ENCODE measurements around the gene CEACAM8. TPM values are rescaled to one million over a fixed set of nuclear protein-coding genes. Genes with fewer than 3 reads are reported as not detected.

CEACAM8 gene
- total RNA-seq, 1 experiment from 2014 or later, result not detected

- H4K20me1 ChIP-seq (ENCODE audit: insufficient read depth), result no peaks in the 10 kb centered on the region
- peaks cover 0 to 4% of the 10 kb centered on the region in 2 experiments; a peak in 2 of 4 replicates for H3K9me3 ChIP-seq (ENCODE audit: control insufficient read depth in 1 of 2, insufficient read depth in 1 of 2, low read depth in 1 of 2, low read length in 2 of 2)
- H3K4me3 ChIP-seq (replicated peaks in 1 of 2; ENCODE audit: low read depth in 1 of 2, low read length in 2 of 2), result no peak overlapping the region
- CTCF ChIA-PET, result no interaction called here
- RAD21 ChIA-PET (ENCODE audit: low non-redundant PET in 1 of 2, low total read pairs in 2 of 2, uncharacterized antibody in 2 of 2, unreplicated experiment in 2 of 2), result no interaction called here
- H3K9ac ChIP-seq (ENCODE audit: low read length), result no peak overlapping the region
- intact Hi-C loops (cut with micrococcal nuclease), result no loop called here
- ATAC-seq (no peak), DNase-seq (ENCODE audit: low read depth, low spot score) (no peak)
- peaks cover 17% of the 10 kb centered on the region; the same call in 1 of the 2 replicates for H3K27me3 ChIP-seq (ENCODE audit: insufficient read depth, low read length)
- H2AFZ ChIP-seq (ENCODE audit: low read depth, low read length, poor library complexity, severe bottlenecking), result no peak overlapping the region
- H3K4me1 ChIP-seq (ENCODE audit: control insufficient read depth in 1 of 2, insufficient read depth in 2 of 2, low read length in 2 of 2), result peaks cover 0 to 12% of the 10 kb centered on the region in 2 experiments; a peak in 1 of 4 replicates
- POLR2A ChIA-PET, result no interaction called here
- peak overlapping the region; percentile 12 for H3K4me2 ChIP-seq (ENCODE audit: low read length)
- TF ChIP-seq, protein P1, sequence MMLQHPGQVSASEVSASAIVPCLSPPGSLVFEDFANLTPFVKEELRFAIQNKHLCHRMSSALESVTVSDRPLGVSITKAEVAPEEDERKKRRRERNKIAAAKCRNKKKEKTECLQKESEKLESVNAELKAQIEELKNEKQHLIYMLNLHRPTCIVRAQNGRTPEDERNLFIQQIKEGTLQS (IDR thresholded peaks at IDR 0.05), result no peak
- no peak for TF ChIP-seq REST (IDR thresholded peaks at IDR 0.05; ENCODE audit: low read depth)
- TF ChIP-seq, protein P2, sequence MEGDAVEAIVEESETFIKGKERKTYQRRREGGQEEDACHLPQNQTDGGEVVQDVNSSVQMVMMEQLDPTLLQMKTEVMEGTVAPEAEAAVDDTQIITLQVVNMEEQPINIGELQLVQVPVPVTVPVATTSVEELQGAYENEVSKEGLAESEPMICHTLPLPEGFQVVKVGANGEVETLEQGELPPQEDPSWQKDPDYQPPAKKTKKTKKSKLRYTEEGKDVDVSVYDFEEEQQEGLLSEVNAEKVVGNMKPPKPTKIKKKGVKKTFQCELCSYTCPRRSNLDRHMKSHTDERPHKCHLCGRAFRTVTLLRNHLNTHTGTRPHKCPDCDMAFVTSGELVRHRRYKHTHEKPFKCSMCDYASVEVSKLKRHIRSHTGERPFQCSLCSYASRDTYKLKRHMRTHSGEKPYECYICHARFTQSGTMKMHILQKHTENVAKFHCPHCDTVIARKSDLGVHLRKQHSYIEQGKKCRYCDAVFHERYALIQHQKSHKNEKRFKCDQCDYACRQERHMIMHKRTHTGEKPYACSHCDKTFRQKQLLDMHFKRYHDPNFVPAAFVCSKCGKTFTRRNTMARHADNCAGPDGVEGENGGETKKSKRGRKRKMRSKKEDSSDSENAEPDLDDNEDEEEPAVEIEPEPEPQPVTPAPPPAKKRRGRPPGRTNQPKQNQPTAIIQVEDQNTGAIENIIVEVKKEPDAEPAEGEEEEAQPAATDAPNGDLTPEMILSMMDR (IDR thresholded peaks at IDR 0.05 in 2 of 3, conservative IDR thresholded peaks at IDR 0.05 in 1 of 3; ENCODE audit: borderline replicate concordance in 1 of 3, insufficient read depth in 1 of 3, low read depth in 2 of 3, low read length in 2 of 3), result no peak
- no peak for TF ChIP-seq CEBPB (IDR thresholded peaks at IDR 0.05; ENCODE audit: low read depth)
- TF ChIP-seq SIN3A (IDR thresholded peaks at IDR 0.05; ENCODE audit: low read depth), result no peak
- no peak for TF ChIP-seq POLR2AphosphoS5 (IDR thresholded peaks at IDR 0.05; ENCODE audit: low read depth, low read length)
- no peak for TF ChIP-seq YY1 (IDR thresholded peaks at IDR 0.05; ENCODE audit: extremely low read depth, insufficient replicate concordance, low read depth, low read length)
- no peak for TF ChIP-seq POLR2A (IDR thresholded peaks at IDR 0.05; ENCODE audit: borderline replicate concordance, extremely low read depth, insufficient read depth, insufficient read length)
- TF ChIP-seq MAX (IDR thresholded peaks at IDR 0.05), result no peak
- TF ChIP-seq JUND (IDR thresholded peaks at IDR 0.05), result no peak
- no peak for TF ChIP-seq RAD21 (IDR thresholded peaks at IDR 0.05; ENCODE audit: low read depth)
- TF ChIP-seq EZH2 (IDR thresholded peaks at IDR 0.05), result no peak
- TF ChIP-seq ELF1 (IDR thresholded peaks at IDR 0.05; ENCODE audit: borderline replicate concordance, low read depth), result no peak
- no peak for TF ChIP-seq SP1 (IDR thresholded peaks at IDR 0.05; ENCODE audit: low read depth)
- no peak for TF ChIP-seq ZNF274 (IDR thresholded peaks at IDR 0.05; ENCODE audit: low read depth, low read length)
- TF ChIP-seq SRF (IDR thresholded peaks at IDR 0.05; ENCODE audit: low read depth), result no peak
- no peak for TF ChIP-seq ZFX (IDR thresholded peaks at IDR 0.05)
- no peak for TF ChIP-seq FOSL1 (IDR thresholded peaks at IDR 0.05; ENCODE audit: low read depth)
- no peak for TF ChIP-seq EGR1 (IDR thresholded peaks at IDR 0.05; ENCODE audit: low read depth)
- H3K36me3 ChIP-seq (ENCODE audit: control insufficient read depth in 1 of 2, insufficient read depth in 2 of 2, low read length in 2 of 2), result no peaks in the 10 kb centered on the region
- H3K9me2 ChIP-seq (ENCODE audit: insufficient read depth), result no peaks in the 10 kb centered on the region
- BruUV-seq (replicated peaks), result no TSS peak
- no peaks in the 10 kb centered on the region for H3K79me2 ChIP-seq (ENCODE audit: insufficient read depth, low read length)
- no peak overlapping the region for H3K27ac ChIP-seq (ENCODE audit: low read depth, low read length)
Observed at GRCh38 chr19:42628411-42629140, 33.9 kb upstream of the CEACAM8 start.

Data from HCT116 (cell line).